Bronchial epithelial cell (primary cell): Measurements from ENCODE around the gene SPATS1. TPM values are rescaled to one million over a fixed set of nuclear protein-coding genes. Genes with fewer than 3 reads are reported as not detected.
A peak's percentile ranks its signal among the peaks of the same experiment; 100 is the strongest.

Experiments used
- DNase-seq: peaks from one replicate; pipeline ENCODE4 v3.0.0-alpha.2; 2010; ENCODE audit warnings: low read depth
- FAIRE-seq: peaks from 2 replicates; lab custom pipeline; 2011; peaks lifted over from hg19 to GRCh38; lab: Jason Lieb, UNC
- H3K27me3 ChIP-seq: 2 replicates; pipeline ENCODE4 v1.5.1; 2011; ENCODE audit warnings: low read length; ENCODE audit not compliant: control insufficient read depth, insufficient read depth
- H3K36me3 ChIP-seq: 2 replicates; pipeline ENCODE4 v1.5.1; 2011; ENCODE audit warnings: low read length; ENCODE audit not compliant: control insufficient read depth, insufficient read depth
- H3K4me3 ChIP-seq: 2 replicates; pipeline ENCODE4 v1.5.1; 2011; ENCODE audit warnings: mild to moderate bottlenecking, low read depth, low read length, control low read depth
- CTCF ChIP-seq: IDR thresholded peaks from 2 replicates; pipeline ENCODE4 v1.5.1; 2011; ENCODE audit warnings: mild to moderate bottlenecking, moderate library complexity, low read length, control low read depth, inconsistent platforms; ENCODE audit not compliant: insufficient read depth, severe bottlenecking
- total RNA-seq: library from RNA; depleted of rRNA; stranded (reverse); fragments of >200 nt; gene quantifications from 2 replicates; pipeline ENCODE4 v1.2.1, GENCODE V29; 2014

SPATS1 gene
- total RNA-seq, 1 donor from 2014 or later: not detected

DNA sequence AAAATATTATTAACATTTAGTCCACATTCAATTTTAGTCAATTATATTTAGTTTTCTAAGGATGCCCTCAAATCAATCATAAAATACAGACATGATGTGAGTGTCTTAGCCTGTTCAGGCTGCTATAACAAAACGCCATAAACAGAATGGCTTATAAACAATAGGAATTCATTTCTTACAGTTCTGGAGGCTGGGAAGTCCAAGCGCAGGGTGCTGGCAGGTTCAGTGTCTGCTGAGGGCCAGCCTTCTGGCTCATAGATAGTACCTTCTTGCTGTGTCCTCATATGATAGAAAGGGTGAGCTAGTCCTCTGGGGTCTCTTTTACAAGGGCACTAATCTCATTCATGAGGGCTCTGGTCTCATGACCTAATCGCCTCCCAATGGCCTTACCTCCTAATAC is 35.0 kb downstream of the SPATS1 start:
- no peak for TF ChIP-seq CTCF
- DNase-seq (no peak), FAIRE-seq (no peak)
- H3K36me3 ChIP-seq: no peaks in the 10 kb centered on the region
- no peak overlapping the region for H3K4me3 ChIP-seq
- H3K27me3 ChIP-seq: no peaks in the 10 kb centered on the region

- no peaks in the 10 kb centered on the region for H3K36me3 ChIP-seq
- peak; percentile 27 for DNase-seq
- FAIRE-seq: no peak
- H3K4me3 ChIP-seq: no peak overlapping the region
- no peaks in the 10 kb centered on the region for H3K27me3 ChIP-seq
- TF ChIP-seq CTCF: no peak
Observed at GRCh38 chr6:44377971-44378370, 35.5 kb downstream of the SPATS1 start.

DNA sequence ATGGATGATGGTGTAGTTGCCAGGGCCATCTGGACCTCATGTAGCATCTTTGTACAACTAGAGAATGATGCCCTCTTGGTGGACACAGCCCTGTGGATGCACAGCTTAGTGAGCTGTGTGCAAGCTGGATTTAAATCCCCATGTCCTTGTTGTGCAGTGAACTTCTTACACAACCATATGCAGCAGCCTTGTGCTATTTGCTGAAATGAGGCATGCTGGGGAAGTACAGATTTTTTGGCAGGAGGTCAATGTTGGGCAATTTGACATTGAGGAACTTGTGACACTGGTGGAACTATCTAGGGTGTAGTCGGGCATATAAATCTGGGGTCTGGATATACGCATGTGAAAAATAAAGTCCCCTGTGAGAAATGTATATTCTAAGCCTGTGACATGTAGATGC is 39.3 kb downstream of the SPATS1 start:
- Histone ChIP-seq H3K27me3 (no peaks in the 10 kb centered on the region), H3K36me3 (no peaks in the 10 kb centered on the region), H3K4me3 (no peak overlapping the region)
- TF ChIP-seq CTCF: no peak
- DNase-seq: no peak
- no peak for FAIRE-seq

- FAIRE-seq (no peak), DNase-seq (no peak)
- TF ChIP-seq CTCF: no peak
- Histone ChIP-seq H3K36me3 (no peaks in the 10 kb centered on the region), H3K4me3 (peak overlapping the region; percentile 89), H3K27me3 (no peaks in the 10 kb centered on the region)
Observed at GRCh38 chr6:44386364-44386928, 44.0 kb downstream of the SPATS1 start.

- peaks cover 1% of the 10 kb centered on the region for H3K36me3 ChIP-seq
- H3K4me3 ChIP-seq: peak overlapping the region; percentile 89
- DNase-seq (peak; percentile 82), FAIRE-seq (no peak)
- no peaks in the 10 kb centered on the region for H3K27me3 ChIP-seq
- no peak for TF ChIP-seq CTCF
Observed at GRCh38 chr6:44386929-44387345, 44.5 kb downstream of the SPATS1 start.
